Measurements from ENCODE around the gene MTR. TPM values are rescaled to one million over a fixed set of nuclear protein-coding genes. Genes with fewer than 3 reads are reported as not detected.

MTR gene
- total and polyA plus RNA-seq, 2 donors (not counting 1 experiment from before 2014, with no cell fraction given) = 9.9 to 49.1 TPM

DNA sequence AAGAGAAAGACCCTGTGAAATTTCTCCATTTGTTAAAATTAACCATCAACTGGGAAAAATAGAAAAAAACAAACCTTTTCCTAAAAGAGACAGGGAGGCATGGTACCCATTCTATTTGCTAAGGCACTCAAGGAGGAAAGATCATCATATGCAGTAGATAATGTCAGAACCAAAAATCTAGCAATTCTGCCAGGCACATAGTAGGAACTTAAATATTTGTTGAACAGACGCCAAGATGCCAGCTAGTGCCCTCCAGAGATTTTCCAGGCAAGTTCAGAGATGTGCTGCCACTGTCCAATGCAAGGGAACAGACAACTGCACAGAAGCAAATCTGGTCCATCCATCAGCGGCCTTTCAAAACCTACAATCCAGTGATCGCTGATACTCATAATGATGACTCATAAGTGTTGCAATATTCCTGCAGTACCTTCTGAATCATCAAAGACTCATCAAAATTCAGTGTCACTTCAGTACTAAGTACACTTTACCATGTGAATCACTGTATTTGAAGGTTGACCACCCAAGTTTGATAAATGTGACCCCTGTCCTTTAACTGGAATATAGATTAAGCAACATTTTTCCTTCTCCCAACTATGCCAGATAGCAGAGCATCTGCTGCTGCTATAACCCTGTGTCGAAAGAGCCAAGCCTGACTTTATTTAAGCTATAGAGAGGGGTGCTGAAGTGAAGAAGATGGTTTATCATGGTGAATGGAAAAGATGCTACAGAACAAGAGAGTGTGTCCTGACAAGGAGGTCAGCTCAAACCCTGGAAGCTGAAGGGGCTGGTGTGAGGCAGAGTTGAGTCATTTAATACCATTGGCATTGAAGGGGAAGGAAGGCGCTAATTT is 110.0 kb downstream of the MTR start:
- peaks cover 0 to 5% of the 10 kb centered on the region in 2 experiments for H3K36me3 ChIP-seq (replicated peaks in 1 of 2; ENCODE audit: control extremely low read depth in 1 of 2, control insufficient read depth in 1 of 2, extremely low read depth in 1 of 2, insufficient read depth in 2 of 2, low read length in 1 of 2)
- TF ChIP-seq EZH2 (IDR thresholded peaks at IDR 0.05; ENCODE audit: borderline replicate concordance, insufficient read depth, low read depth, low read length, poor library complexity, severe bottlenecking) = no peak
- TF ChIP-seq, protein P1, sequence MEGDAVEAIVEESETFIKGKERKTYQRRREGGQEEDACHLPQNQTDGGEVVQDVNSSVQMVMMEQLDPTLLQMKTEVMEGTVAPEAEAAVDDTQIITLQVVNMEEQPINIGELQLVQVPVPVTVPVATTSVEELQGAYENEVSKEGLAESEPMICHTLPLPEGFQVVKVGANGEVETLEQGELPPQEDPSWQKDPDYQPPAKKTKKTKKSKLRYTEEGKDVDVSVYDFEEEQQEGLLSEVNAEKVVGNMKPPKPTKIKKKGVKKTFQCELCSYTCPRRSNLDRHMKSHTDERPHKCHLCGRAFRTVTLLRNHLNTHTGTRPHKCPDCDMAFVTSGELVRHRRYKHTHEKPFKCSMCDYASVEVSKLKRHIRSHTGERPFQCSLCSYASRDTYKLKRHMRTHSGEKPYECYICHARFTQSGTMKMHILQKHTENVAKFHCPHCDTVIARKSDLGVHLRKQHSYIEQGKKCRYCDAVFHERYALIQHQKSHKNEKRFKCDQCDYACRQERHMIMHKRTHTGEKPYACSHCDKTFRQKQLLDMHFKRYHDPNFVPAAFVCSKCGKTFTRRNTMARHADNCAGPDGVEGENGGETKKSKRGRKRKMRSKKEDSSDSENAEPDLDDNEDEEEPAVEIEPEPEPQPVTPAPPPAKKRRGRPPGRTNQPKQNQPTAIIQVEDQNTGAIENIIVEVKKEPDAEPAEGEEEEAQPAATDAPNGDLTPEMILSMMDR (IDR thresholded peaks at IDR 0.05) = no peak
- WGBS (ENCODE audit: insufficient coverage) = 93% methylated on average over 4 of the region's 5 CpGs
- ChIA-PET POLR2A (no interaction called here), CTCF (no interaction called here)
- no peaks in the 10 kb centered on the region for H3K27me3 Mint-ChIP-seq
- no peaks in the 10 kb centered on the region for H4K20me1 ChIP-seq (ENCODE audit: control insufficient read depth, insufficient read depth, low read length, poor library complexity, severe bottlenecking)
- no peak overlapping the region for H3K9ac ChIP-seq (ENCODE audit: low read length)
- H3K4me3 ChIP-seq (ENCODE audit: control extremely low read depth in 1 of 5, extremely low read depth in 1 of 5, insufficient read depth in 1 of 5, low read depth in 2 of 5, low read length in 4 of 5) = no peak overlapping the region
- H3K27ac Mint-ChIP-seq = no peak overlapping the region
- no peaks in the 10 kb centered on the region for H3K4me1 Mint-ChIP-seq
- no peaks in the 10 kb centered on the region for H3K79me2 ChIP-seq (ENCODE audit: control insufficient read depth, insufficient read depth, low read length)
- DNase-seq (no peak), ATAC-seq (ENCODE audit: low read depth) (no peak)
- H3K4me1 ChIP-seq (ENCODE audit: control insufficient read depth in 2 of 2, insufficient read depth in 2 of 2, low read length in 2 of 2) = no peaks in the 10 kb centered on the region
- peaks cover 12% of the 10 kb centered on the region for H3K9me3 Mint-ChIP-seq (ENCODE audit: insufficient read depth)
- no peak overlapping the region for H2AFZ ChIP-seq (ENCODE audit: insufficient read depth, low read depth, low read length, poor library complexity, severe bottlenecking)
- no peaks in the 10 kb centered on the region for H3K27me3 ChIP-seq (replicated peaks in 1 of 4; ENCODE audit: control extremely low read depth in 1 of 4, control insufficient read depth in 3 of 4, insufficient read depth in 4 of 4, low read length in 3 of 4)
- H3K27ac ChIP-seq (ENCODE audit: low read length in 2 of 2) = no peak overlapping the region
- no peak overlapping the region for H3K4me2 ChIP-seq (replicated peaks; ENCODE audit: low read depth, low read length, poor library complexity, severe bottlenecking)
- H3K4me3 Mint-ChIP-seq = no peak overlapping the region
- peaks cover 0 to 11% (median 0%) of the 10 kb centered on the region in 3 donors for H3K9me3 ChIP-seq (ENCODE audit: control extremely low read depth in 1 of 3, control insufficient read depth in 2 of 3, insufficient read depth in 1 of 3, low read length in 2 of 3)
- intact Hi-C loops (cut with micrococcal nuclease) = no loop called here

DNA sequence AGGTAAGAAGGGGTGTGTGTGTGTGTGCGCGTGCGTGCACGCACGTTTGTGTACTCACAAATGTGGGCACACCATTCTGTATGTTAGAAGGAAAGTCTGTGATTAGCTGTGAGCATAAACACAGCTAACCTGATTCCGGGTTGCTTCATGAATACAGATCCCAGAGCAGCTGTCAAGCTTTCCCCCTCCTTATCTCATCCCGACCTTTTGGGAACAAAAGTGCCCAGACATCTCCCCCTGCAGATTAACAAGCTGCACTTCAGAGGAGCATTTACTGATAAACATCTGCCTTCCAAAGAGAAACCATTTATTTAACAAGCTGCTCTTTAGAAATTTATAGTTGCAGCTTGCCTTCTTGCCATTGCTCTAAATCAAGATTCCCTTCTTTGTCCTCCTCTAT is 112.1 kb downstream of the MTR start:
- Histone ChIP-seq H3K27me3 (replicated peaks in 1 of 4; ENCODE audit: control extremely low read depth in 1 of 4, control insufficient read depth in 3 of 4, insufficient read depth in 4 of 4, low read length in 3 of 4) (no peaks in the 10 kb centered on the region), H3K27ac (ENCODE audit: low read length in 2 of 2) (no peak overlapping the region), H2AFZ (ENCODE audit: insufficient read depth, low read depth, low read length, poor library complexity, severe bottlenecking) (no peak overlapping the region), H3K4me1 (ENCODE audit: control insufficient read depth in 2 of 2, insufficient read depth in 2 of 2, low read length in 2 of 2) (no peaks in the 10 kb centered on the region), H3K79me2 (ENCODE audit: control insufficient read depth, insufficient read depth, low read length) (no peaks in the 10 kb centered on the region), H3K4me3 (ENCODE audit: control extremely low read depth in 1 of 5, extremely low read depth in 1 of 5, insufficient read depth in 1 of 5, low read depth in 2 of 5, low read length in 4 of 5) (no peak overlapping the region), H3K4me2 (replicated peaks; ENCODE audit: low read depth, low read length, poor library complexity, severe bottlenecking) (no peak overlapping the region), H3K9me3 (ENCODE audit: control extremely low read depth in 1 of 3, control insufficient read depth in 2 of 3, insufficient read depth in 1 of 3, low read length in 2 of 3) (peaks cover 0 to 4% (median 0%) of the 10 kb centered on the region in 3 donors), H3K36me3 (replicated peaks in 1 of 2; ENCODE audit: control extremely low read depth in 1 of 2, control insufficient read depth in 1 of 2, extremely low read depth in 1 of 2, insufficient read depth in 2 of 2, low read length in 1 of 2) (no peaks in the 10 kb centered on the region), H4K20me1 (ENCODE audit: control insufficient read depth, insufficient read depth, low read length, poor library complexity, severe bottlenecking) (no peaks in the 10 kb centered on the region), H3K9ac (ENCODE audit: low read length) (no peak overlapping the region)
- POLR2A ChIA-PET = no interaction called here
- CTCF ChIA-PET = no interaction called here
- H3K9me3 Mint-ChIP-seq (ENCODE audit: insufficient read depth) = peaks cover 7% of the 10 kb centered on the region
- H3K27ac Mint-ChIP-seq = no peak overlapping the region
- H3K4me1 Mint-ChIP-seq = no peaks in the 10 kb centered on the region
- no peak overlapping the region for H3K4me3 Mint-ChIP-seq
- DNase-seq = no peak
- WGBS (ENCODE audit: insufficient coverage) = 27% methylated on average over 1 of the region's 7 CpGs
- H3K27me3 Mint-ChIP-seq = no peaks in the 10 kb centered on the region
- TF ChIP-seq, protein P1 (IDR thresholded peaks at IDR 0.05) = no peak
- intact Hi-C loops (cut with micrococcal nuclease) = no loop called here
- no peak for ATAC-seq (ENCODE audit: low read depth)
